SH-SY5Y (cell line): ENCODE results near the gene RIGI.

ENCODE experiments used
- GATA2 ChIP-seq: IDR thresholded peaks from 2 replicates; pipeline ENCODE4 v1.6.1; 2011; ENCODE audit warnings: mild to moderate bottlenecking, low read depth, low read length
- GATA3 ChIP-seq: IDR thresholded peaks from 2 replicates; pipeline ENCODE4 v1.6.1; 2011; ENCODE audit warnings: low read depth, mild to moderate bottlenecking, low read length, moderate library complexity

DNA sequence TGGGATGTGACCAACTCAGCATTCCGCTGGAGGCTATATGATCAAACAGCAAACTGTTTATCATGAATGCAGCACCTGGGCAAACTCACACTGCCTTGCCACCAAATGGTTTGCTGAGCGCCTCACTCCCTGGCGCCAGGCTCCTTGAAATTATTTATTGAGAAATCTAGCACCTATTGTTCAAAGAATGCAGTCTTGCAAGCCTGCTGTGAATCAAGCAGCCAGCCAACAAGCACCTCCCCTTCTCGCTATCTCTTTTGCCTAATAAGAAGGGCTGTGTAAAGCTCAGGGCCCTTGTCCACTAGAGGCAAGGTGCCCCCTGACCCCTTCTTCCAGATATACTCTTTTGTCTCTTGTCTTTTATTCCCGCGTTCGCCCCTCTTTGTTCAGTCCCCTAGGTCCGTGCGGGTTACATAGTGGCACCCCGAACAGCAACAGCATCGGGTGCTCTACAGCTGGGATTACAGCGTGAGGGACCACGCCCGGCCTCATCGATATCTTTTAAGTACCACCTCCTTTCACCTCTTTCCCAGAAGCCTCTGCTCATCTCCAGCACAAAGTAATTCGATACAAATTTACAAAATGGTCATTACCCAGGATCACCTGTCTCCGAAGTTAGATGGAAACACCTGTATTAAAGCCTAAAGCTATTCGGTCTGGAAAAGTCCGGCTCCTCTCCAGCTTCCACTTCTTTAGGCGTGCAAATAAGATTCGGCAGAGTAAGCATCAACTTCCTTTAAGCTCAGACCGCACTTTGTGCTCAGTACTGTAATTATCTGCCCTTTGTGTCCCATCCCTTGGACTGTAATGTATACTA lies 896 bp downstream of the RIGI start:
- TF ChIP-seq GATA2 (no peak), GATA3 (no peak)
